ENCODE measurements around the gene DOLK.
"Not testable (repeated sequence)": the region's sequence is repeated elsewhere in the genome, so short reads cannot be mapped to it uniquely, and the experiment has no call there.

Gene DOLK

GRCh38 chr9:128947527-128948301, at the start of gene DOLK, which contains the start of gene NUP188:
Gene DOLK (minus strand): TSS chr9:128947603. CDS start chr9:128947303, 300 bp downstream.
Gene NUP188 (plus strand): TSS chr9:128947699. CDS start chr9:128947720, 21 bp downstream.
- DNase-seq (ENCODE audit: low read depth in 3 of 3): peak; percentile 95 to 99 (median 99)

- DNase-seq (ENCODE audit: low read depth in 3 of 3): no peak
Measured at GRCh38 chr9:128995791-128996190, 48.4 kb upstream of the DOLK start.

- no peak for DNase-seq (ENCODE audit: low read depth in 3 of 3)
Measured at GRCh38 chr9:128992995-128993394, 45.6 kb upstream of the DOLK start.

DNA sequence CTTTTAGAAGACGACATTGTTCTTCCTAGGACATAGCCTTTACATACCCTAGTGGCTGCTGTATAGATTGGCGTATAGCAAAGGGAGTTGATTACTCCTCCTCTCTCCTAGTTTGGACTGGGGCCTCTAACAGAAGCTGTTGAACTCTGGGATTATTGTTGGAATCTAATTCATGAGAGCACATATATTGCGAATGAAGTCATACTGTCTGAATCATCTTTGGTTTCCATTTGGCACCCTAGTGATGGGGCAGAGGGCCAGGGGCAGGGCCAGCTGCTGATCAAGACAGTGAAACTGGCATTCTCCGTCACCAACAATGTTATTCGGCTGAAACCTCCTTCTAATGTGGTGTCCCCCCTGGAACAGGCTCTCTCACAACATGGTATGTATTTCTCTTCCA, 40.4 kb upstream of the DOLK start:
- DNase-seq (ENCODE audit: low read depth in 3 of 3): no peak

DNA sequence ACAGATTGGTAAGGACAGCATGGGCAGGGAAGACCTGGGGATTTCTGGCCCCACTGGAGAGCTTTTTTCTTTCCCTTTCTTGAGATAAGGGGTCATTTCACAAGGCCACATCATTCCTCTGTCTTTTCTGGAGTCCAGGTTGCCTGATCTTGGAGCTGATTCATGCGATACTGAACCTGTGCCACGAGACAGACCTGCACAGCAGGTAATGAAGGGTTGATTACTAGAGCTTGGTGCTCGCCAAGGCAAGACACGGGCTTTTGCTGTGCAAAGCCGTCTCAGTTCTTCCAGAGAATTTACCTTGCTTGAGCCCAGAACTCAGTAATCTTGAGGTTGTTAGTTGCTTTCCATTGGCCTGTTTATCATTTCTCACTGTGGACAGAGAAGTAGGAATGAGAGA, 39.3 kb upstream of the DOLK start:
- DNase-seq (ENCODE audit: low read depth in 3 of 3): no peak

GRCh38 chr9:128983536-128983935, 36.1 kb upstream of the DOLK start:
- no peak for DNase-seq (ENCODE audit: low read depth in 3 of 3)

- DNase-seq (ENCODE audit: low read depth in 3 of 3): no peak
Measured at GRCh38 chr9:128979111-128979510, 31.7 kb upstream of the DOLK start.

- DNase-seq (ENCODE audit: low read depth in 3 of 3): no peak
Measured at GRCh38 chr9:128972956-128973355, 25.6 kb upstream of the DOLK start.

GRCh38 chr9:128969491-128969890, 22.1 kb upstream of the DOLK start:
- DNase-seq (ENCODE audit: low read depth in 3 of 3): no peak

GRCh38 chr9:128961403-128961802, 14.0 kb upstream of the DOLK start:
- not testable (repeated sequence) for DNase-seq (ENCODE audit: low read depth in 3 of 3)

DNA sequence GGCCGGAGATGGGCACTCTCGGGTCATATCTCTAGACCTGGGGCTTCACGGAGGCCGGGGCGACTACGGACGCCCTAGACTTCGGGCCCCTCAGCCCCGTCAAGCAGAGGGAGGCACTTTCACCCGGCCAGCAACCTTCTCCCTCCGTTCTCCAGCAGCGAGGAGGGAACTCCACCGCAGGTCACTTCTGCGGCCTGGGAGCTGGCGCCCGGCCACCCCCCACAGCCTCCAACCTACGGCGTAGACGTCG, 201 bp downstream of the DOLK start:
- DNase-seq (ENCODE audit: low read depth in 3 of 3): no peak

DNA sequence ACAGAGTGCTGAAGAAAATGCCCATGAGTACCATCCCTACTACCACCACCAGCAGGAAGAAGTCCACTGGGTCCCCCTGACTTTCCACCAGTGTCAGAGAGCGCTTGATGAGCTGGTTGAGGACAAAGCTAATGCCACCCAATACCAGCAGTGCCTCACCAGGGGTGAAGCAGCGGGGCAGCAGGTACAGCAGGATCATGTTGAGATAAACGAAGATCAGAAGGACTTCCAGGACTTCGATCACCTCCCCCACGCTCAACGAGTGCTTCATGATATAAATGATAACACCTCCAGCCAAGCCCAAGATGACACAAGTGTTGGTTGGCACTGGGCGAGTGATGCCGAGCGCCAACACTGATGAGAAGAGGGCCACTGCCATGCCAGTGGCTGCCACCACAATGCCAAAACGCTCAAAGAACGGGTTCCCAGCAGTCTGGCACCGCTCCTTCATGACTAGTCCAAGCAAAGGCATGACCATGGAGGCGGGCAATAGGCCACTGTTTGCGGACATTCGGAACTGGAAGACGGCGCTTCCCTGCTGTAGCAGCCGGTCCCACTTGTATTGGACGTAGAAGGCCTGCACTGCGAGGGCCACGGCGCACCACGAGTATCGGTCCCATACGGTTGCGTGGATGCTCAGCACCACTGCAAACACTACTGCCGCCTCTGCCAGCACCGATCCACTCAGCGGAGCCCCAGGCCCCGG, 679 bp downstream of the DOLK start:
- no peak for DNase-seq (ENCODE audit: low read depth in 3 of 3)

GRCh38 chr9:128945798-128946501, 1.5 kb downstream of the DOLK start:
- DNase-seq (ENCODE audit: low read depth in 3 of 3): no peak

DNA sequence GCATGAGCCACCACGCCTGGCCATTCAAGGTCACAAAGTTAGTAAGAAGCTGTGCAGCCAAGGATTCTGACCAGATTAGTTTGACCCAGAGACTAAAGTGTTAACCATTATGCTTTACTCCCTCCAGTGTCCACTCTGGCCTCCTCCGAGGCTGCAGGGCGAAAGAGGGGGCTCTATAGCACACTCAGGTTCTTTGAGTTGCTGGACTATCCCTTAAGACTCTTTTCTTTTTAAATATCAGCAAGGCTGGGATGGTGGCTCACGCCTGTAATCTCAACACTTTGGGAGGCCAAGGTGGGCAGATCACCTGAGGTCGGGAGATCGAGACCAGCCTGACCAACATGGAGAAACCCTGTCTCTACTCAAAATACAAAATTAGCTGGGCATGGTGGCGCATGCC, 2.4 kb downstream of the DOLK start:
- DNase-seq (ENCODE audit: low read depth in 3 of 3): not testable (repeated sequence)

GRCh38 chr9:128943832-128944620, 3.4 kb downstream of the DOLK start:
- no peak for DNase-seq (ENCODE audit: low read depth in 3 of 3)

DNA sequence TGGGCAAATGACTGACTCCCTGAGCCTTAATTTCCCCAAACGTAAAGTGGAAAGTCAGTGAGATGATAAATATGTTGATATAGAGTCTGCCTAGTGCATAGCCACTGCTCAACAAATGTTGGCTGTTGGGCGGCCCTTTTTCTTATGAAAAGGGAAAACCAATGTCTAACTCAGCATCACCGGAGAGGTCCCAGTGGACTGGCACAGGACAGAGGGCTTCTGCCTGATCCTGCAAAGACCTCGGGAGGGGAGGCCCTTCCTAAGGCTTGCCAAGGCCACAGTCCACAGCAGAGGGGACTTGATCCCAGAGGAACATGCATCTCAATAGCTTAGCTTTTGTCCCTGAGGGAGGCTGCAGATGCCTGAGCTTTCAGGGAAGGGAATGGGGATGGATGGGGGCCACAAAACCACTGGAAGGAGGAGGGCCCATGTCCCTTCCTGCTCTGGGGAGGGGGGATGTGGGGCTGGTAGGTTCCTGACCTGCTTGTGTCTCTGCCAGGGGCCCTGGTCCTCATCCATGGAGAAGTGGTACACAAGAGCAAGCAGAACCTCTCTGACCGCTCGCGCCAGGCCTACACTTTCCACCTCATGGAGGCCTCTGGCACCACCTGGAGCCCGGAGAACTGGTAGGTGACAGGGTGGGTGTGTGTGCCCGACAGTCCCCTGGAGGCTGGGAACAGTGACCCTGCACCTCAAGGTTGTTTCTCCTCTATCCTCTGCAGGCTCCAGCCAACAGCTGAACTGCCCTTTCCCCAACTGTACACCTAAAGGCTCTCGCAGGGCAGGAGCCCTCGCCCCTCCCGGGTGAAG, 6.3 kb downstream of the DOLK start:
- DNase-seq (ENCODE audit: low read depth in 3 of 3): no peak

- DNase-seq (ENCODE audit: low read depth in 3 of 3): no peak
Measured at GRCh38 chr9:128940271-128940921, 7.0 kb downstream of the DOLK start.

DNA sequence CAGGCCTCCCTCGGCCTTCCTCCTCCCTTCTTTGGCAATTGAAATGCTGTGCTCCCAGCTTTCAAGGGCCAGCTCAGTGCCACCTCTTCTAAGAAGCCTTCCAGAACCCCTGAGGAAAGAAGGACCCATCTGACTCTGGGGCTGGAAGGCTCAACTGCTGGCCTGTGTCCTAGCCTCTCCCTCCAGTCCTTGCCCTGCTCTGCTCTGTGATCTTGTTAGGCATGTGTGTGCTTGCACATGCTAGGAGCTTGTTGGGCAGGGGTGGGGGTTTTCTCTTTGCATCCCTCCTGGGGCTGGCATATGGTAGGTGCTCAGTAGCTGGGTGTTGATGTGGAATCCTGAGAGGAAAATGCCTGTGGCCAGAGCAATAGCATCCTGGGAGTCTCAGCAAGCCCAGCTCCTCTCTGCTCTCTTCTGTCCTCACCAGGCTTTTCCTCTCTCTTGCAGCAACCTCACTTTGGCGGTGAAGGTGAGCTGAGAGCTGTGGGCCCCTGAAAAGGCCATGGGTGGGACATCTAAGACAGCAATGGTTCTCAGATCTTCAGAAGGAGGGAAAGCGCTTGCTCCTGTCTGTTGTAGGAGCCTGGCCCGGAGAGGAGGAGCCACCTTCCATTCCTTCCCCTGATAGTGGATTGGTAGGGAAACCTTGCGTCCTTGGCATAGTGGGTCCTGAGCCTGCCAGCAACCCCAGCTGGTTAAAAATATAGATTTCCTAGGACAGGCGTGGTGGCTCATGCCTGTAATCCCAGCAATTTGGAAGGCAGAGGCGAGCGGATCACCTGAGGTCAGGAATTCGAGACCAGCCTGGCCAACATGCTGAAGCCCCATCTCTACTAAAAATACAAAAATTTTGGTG, 9.9 kb downstream of the DOLK start:
- no peak for DNase-seq (ENCODE audit: low read depth in 3 of 3)

DNA sequence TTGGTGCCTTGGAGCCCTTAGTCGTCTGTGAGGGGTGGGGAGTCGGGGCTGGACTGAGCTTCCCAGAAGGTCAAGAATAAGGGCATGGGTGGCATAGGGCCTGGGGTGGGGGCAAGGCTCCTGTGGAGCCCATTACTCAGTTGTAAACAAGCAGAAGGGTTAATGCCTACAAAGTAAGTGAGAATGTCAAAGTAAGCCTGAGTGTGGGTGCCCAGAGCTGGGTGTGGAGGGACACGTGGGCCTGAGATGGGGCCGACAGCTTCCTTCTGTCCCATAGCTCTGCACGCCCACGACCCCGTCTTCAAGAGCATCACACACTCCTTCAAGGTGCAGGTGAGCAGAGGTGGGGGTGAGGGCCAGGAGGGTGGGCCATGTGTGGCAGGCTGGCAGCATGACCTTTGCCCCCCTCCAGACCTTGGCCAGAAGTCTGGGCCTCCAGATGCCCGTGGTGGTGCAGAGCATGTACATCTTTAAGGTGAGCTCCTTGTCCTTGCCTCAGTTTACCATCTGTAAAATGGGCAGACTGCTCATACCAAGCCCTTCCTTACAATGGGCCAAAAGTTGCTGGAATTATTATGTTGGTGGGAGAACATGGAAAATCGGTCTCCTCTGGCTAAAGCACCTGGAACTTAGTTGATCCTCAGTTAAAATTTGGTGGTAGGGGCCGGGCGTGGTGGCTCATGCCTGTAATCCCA, 11.1 kb downstream of the DOLK start:
- no peak for DNase-seq (ENCODE audit: low read depth in 3 of 3)
